PC-9 (cell line): ENCODE results near the gene PLA2G4C. TPM values are rescaled to one million over a fixed set of nuclear protein-coding genes. Genes with fewer than 3 reads are reported as not detected.

ENCODE experiments used
- BruUV-seq: library from RNA; stranded (reverse); fragments of 400-500 nt; replicated peaks from 2 replicates; lab custom pipeline; 2021; lab: Mats Ljungman, UMichigan
- CTCF ChIA-PET: fragments of 300-600 bp; sonication (Branson Sonifier 250); formaldehyde crosslinking; loops from one replicate; lab custom pipeline; 2022; ENCODE audit warnings: antibody characterized with exemption; lab: Charles Lee
- POLR2A ChIA-PET: fragments of 300-600 bp; sonication (Branson Sonifier 250); formaldehyde crosslinking; loops from one replicate; lab custom pipeline; 2022; ENCODE audit warnings: antibody characterized with exemption; ENCODE audit not compliant: unreplicated experiment; lab: Charles Lee
- DNase-seq, 2 experiments: peaks; one replicate each; pipeline versions ENCODE4 v3.0.0 to v3.0.0-alpha.2; 2015 to 2022; ENCODE audit warnings: mixed read lengths in 1 of 2
- H2AFZ ChIP-seq: fragments of 200-600 bp; sonication (generic); 2 replicates; pipeline ENCODE4 v1.8.1; 2017; ENCODE audit warnings: antibody characterized with exemption
- H3F3A ChIP-seq: fragments of 200-600 bp; sonication (generic); 2 replicates; pipeline ENCODE4 v1.8.1; 2017; ENCODE audit warnings: antibody characterized with exemption, mild to moderate bottlenecking, low read depth; ENCODE audit not compliant: insufficient read depth
- H3K27ac ChIP-seq: fragments of 200-600 bp; sonication (generic); 2 replicates; pipeline ENCODE4 v1.6.1; 2016; ENCODE audit warnings: mixed run types
- H3K27me3 ChIP-seq: fragments of 200-600 bp; sonication (generic); 2 replicates; pipeline ENCODE4 v1.6.1; 2016; ENCODE audit warnings: low read depth, mixed run types; ENCODE audit not compliant: insufficient read depth
- H3K36me3 ChIP-seq: fragments of 200-600 bp; sonication (generic); 2 replicates; pipeline ENCODE4 v1.6.1; 2016; ENCODE audit warnings: low read depth, mixed run types
- H3K4me1 ChIP-seq: fragments of 200-600 bp; sonication (generic); replicated peaks from 2 replicates; pipeline ENCODE4 v1.6.1; 2016; ENCODE audit warnings: mixed run types; ENCODE audit not compliant: insufficient read depth
- H3K4me2 ChIP-seq: fragments of 200-600 bp; sonication (generic); 2 replicates; pipeline ENCODE4 v1.6.1; 2017; ENCODE audit warnings: mixed run types
- H3K4me3 ChIP-seq: fragments of 200-600 bp; sonication (generic); 2 replicates; pipeline ENCODE4 v1.6.1; 2016; ENCODE audit warnings: mixed run types
- H3K79me2 ChIP-seq: fragments of 200-600 bp; sonication (generic); 2 replicates; pipeline ENCODE4 v1.6.1; 2017; ENCODE audit warnings: low read depth, mixed run types
- H3K9me2 ChIP-seq: fragments of 200-600 bp; sonication (generic); 2 replicates; pipeline ENCODE4 v1.8.1; 2017; ENCODE audit warnings: mild to moderate bottlenecking; ENCODE audit not compliant: insufficient read depth
- H3K9me3 ChIP-seq: fragments of 200-600 bp; sonication (generic); 2 replicates; pipeline ENCODE4 v1.8.1; 2016; ENCODE audit warnings: low read depth; ENCODE audit not compliant: insufficient read depth
- H4K20me1 ChIP-seq: fragments of 200-600 bp; sonication (generic); 2 replicates; pipeline ENCODE4 v1.8.1; 2017; ENCODE audit not compliant: insufficient read depth
- CTCF ChIP-seq: fragments of 200-600 bp; sonication (generic); conservative IDR thresholded peaks from 2 replicates; pipeline ENCODE4 v1.6.1; 2017; ENCODE audit warnings: mixed run types, antibody characterized with exemption, mild to moderate bottlenecking, moderate library complexity
- EZH2 ChIP-seq: fragments of 200-600 bp; sonication (generic); IDR thresholded peaks from 2 replicates; pipeline ENCODE4 v1.8.0; 2017; ENCODE audit warnings: antibody characterized with exemption, low read depth
- intact Hi-C: fragments of 100-400 bp; cut with micrococcal nuclease; formaldehyde crosslinking; loops from one replicate; pipeline ENCODE4 v1.10.0; 2022; ENCODE audit not compliant: unreplicated experiment
- total RNA-seq: library from RNA; stranded (reverse); gene quantifications from 2 replicates; pipeline ENCODE4 v1.2.3, GENCODE V29; 2021

Gene PLA2G4C
- total RNA-seq, 1 experiment from 2014 or later: not detected

- H3K9me2 ChIP-seq: no peaks in the 10 kb centered on the region
- H3K27me3 ChIP-seq: no peaks in the 10 kb centered on the region
- H3F3A ChIP-seq: peaks cover 7% of the 10 kb centered on the region; the same call in 1 of the 2 replicates
- H3K4me2 ChIP-seq: no peak overlapping the region
- H3K27ac ChIP-seq: no peak overlapping the region
- no peaks in the 10 kb centered on the region for H3K9me3 ChIP-seq
- ChIA-PET CTCF (no interaction called here), POLR2A (no interaction called here)
- no peaks in the 10 kb centered on the region for H4K20me1 ChIP-seq
- H3K4me3 ChIP-seq: no peak overlapping the region
- no peak for TF ChIP-seq EZH2
- peaks cover 25% of the 10 kb centered on the region for H3K36me3 ChIP-seq
- no peaks in the 10 kb centered on the region for H3K79me2 ChIP-seq
- BruUV-seq: no TSS peak
- H3K4me1 ChIP-seq: no peaks in the 10 kb centered on the region
- no peak overlapping the region for H2AFZ ChIP-seq
- intact Hi-C loops: no loop called here
- no peak for DNase-seq
Observed at GRCh38 chr19:48148576-48148975, 38.0 kb upstream of the PLA2G4C start.

- H3K27ac ChIP-seq: no peak overlapping the region
- H3K9me3 ChIP-seq: no peaks in the 10 kb centered on the region
- no peaks in the 10 kb centered on the region for H3K27me3 ChIP-seq
- peak in 1 of 2 experiments; percentile 21 for DNase-seq
- no peaks in the 10 kb centered on the region for H4K20me1 ChIP-seq
- H3K36me3 ChIP-seq: peaks cover 25% of the 10 kb centered on the region
- POLR2A ChIA-PET: no interaction called here
- intact Hi-C loops: no loop called here
- no peaks in the 10 kb centered on the region for H3K79me2 ChIP-seq
- TF ChIP-seq EZH2: no peak
- no peak overlapping the region for H3K4me3 ChIP-seq
- no peak overlapping the region for H2AFZ ChIP-seq
- 0 out of 2 replicates have a peak, but pooled peaks cover under 1% of the 10 kb centered on the region for H3F3A ChIP-seq
- H3K4me1 ChIP-seq: no peaks in the 10 kb centered on the region
- BruUV-seq: no TSS peak
- H3K4me2 ChIP-seq: no peak overlapping the region
- H3K9me2 ChIP-seq: no peaks in the 10 kb centered on the region
- CTCF ChIA-PET: no interaction called here
Observed at GRCh38 chr19:48147597-48148175, 37.1 kb upstream of the PLA2G4C start.

GRCh38 chr19:48139053-48139452 lies 28.4 kb upstream of the PLA2G4C start:
- Histone ChIP-seq H4K20me1 (no peaks in the 10 kb centered on the region), H3K9me3 (no peaks in the 10 kb centered on the region), H3K36me3 (0 out of 2 replicates have a peak, but pooled peaks cover 6% of the 10 kb centered on the region), H3K27me3 (no peaks in the 10 kb centered on the region), H3K4me1 (no peaks in the 10 kb centered on the region), H3F3A (no peaks in the 10 kb centered on the region), H3K4me3 (no peak overlapping the region), H3K79me2 (no peaks in the 10 kb centered on the region), H3K9me2 (no peaks in the 10 kb centered on the region), H3K27ac (no peak overlapping the region), H3K4me2 (no peak overlapping the region), H2AFZ (no peak overlapping the region)
- TF ChIP-seq CTCF (no peak), EZH2 (no peak)
- BruUV-seq: no TSS peak
- no peak for DNase-seq
- intact Hi-C loops: no loop called here
- CTCF ChIA-PET: no interaction called here
- POLR2A ChIA-PET: no interaction called here

DNA sequence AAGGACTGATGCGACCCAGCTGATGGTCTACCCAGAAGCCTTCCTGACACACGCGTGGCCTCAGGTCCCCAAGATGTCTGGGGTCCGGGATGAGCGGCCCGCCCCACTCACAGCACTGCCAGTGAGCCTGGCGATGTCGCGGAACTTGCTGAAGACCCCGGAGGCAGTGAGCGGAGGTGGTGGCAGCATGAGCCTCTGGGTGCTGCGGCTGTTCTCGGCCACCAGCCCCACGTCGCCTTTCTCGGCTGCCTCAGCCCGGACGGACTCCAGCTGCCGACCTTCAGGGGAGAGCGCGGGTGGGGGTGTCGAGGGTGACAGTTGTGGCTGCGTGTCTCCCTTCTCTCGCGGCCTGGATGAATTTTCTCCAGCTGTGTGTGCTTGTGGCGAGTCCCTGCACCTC lies 26.8 kb upstream of the PLA2G4C start:
- Histone ChIP-seq H3K4me1 (no peaks in the 10 kb centered on the region), H3K9me2 (no peaks in the 10 kb centered on the region), H4K20me1 (no peaks in the 10 kb centered on the region), H3F3A (no peaks in the 10 kb centered on the region), H3K4me2 (no peak overlapping the region), H2AFZ (no peak overlapping the region), H3K79me2 (no peaks in the 10 kb centered on the region), H3K9me3 (no peaks in the 10 kb centered on the region), H3K27me3 (no peaks in the 10 kb centered on the region), H3K4me3 (no peak overlapping the region), H3K36me3 (0 out of 2 replicates have a peak, but pooled peaks cover 6% of the 10 kb centered on the region), H3K27ac (no peak overlapping the region)
- no peak for TF ChIP-seq CTCF
- ChIA-PET CTCF (no interaction called here), POLR2A (no interaction called here)
- BruUV-seq: no TSS peak
- DNase-seq: no peak
- intact Hi-C loops: no loop called here
